HG03469 (cell line): ENCODE results near the gene STOML1.
A peak's percentile ranks its signal among the peaks of the same experiment; 100 is the strongest.

Experiments used
- ATAC-seq: cut with Tn5 transposase; IDR thresholded peaks from one replicate; pipeline ENCODE4 v1.9.1; 2021; ENCODE audit warnings: mild to moderate bottlenecking, moderate library complexity, moderate number of reproducible peaks; ENCODE audit not compliant: unreplicated experiment

STOML1 gene

GRCh38 chr15:74022706-74023470 is 30.8 kb upstream of the STOML1 start:
- no peak for ATAC-seq

DNA sequence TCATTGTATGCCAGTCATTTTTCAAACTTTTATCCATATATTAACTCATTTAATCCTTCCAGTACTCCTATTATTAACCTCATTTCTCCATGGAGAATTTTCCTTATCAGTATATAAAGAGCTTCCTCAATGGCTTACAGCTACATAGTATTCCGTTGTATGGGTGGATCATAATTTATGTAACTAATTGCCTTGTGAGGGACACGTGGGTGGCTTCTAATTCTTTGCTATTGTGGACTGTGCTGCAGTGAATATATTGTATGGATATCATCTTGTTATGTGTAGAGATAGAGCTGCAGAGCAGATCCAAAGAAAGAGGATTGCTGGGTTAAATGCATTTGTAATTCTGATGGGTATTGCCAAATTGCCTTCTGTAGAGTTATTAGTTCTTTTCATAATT is 27.6 kb upstream of the STOML1 start:
- ATAC-seq: no peak

DNA sequence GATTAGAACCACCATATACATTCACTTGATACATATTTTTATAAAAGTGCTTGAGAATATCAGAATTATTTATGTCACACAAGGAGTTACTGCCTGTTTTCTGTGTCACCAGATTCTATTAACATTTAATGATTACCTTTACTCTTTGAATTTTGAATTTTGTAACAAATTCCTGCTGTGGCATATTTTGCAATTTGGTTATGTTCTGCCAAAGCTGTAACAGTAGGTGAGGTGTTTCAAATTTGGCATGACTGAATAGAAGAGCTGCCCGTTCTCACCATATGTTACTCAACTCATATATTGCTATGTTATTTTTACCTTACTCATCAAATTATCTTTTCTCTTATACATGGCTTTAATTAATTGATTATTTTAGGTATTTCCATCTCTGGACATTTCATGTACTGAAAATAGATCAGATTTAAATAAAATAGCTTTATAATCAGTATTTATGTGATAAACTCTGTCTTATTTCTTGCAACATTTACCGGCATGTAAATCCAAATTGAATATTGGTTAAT is 21.3 kb upstream of the STOML1 start:
- no peak for ATAC-seq

DNA sequence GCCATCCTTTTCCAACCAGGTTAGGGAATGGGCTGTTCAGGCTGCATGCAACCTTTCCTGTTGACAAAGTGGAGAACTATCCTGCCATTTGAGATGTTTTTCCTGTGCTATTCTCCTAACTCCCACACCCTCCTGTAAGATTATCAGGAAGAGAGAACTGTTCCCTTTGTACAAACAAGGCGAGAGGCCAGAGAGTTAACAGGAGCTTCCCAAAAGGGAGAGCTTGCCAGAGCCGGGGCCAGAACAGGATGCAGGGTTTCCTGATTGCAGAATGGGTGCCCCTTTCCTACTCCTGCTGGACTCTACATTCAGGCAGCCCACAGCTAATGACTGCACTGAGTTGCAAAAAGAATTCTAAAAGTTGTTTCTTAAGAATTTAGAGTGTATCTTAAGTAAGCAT is 19.5 kb upstream of the STOML1 start:
- no peak for ATAC-seq

GRCh38 chr15:74010929-74011540 is 18.9 kb upstream of the STOML1 start:
- no peak for ATAC-seq

DNA sequence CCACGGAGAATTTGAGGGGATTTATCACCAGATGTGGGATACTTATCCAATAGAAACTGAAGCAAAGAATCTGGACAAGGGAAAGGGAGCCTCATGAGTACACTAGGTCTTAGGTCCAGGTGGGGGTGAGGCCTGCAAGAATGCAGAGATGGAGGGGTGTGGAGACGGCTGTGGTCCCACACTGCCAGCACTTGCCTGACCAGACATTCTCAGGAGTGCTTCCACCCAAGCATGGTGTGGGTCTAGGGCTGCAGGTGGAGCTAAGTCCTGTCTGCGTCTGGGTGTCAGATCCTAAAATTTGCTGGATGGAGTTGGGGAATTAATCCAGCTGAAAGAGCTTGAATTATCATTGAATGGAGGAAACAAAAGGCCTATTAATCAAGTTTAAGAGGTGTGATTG is 16.8 kb upstream of the STOML1 start:
- no peak for ATAC-seq

GRCh38 chr15:74007820-74008371 is 15.8 kb upstream of the STOML1 start:
- ATAC-seq: no peak

- ATAC-seq: no peak
Observed at GRCh38 chr15:74006774-74007639, 14.9 kb upstream of the STOML1 start.

GRCh38 chr15:73997986-73998385 is 5.9 kb upstream of the STOML1 start:
- ATAC-seq: no peak

GRCh38 chr15:73996939-73997338 is 4.8 kb upstream of the STOML1 start:
- ATAC-seq: no peak

DNA sequence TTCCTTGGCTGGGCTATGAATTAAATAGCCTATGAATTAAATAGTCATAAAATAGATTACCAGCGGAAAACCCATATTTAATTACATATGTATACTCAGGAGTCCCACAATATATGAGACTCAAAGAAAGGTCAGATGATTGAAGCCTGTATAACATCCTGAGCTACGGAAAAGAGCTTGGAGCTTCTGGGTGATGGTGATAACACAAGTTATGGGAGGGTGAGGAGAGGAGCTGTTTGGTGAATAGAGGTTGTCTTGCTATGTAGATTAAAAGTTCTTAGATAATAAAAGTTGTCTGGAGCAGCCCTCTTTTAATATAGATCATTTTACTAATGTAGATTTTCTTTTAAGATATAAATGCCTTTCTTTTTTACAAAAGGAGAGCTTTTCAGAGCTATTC is 4.2 kb upstream of the STOML1 start:
- ATAC-seq: no peak

- ATAC-seq: no peak
Observed at GRCh38 chr15:73994912-73995622, 3.0 kb upstream of the STOML1 start.

DNA sequence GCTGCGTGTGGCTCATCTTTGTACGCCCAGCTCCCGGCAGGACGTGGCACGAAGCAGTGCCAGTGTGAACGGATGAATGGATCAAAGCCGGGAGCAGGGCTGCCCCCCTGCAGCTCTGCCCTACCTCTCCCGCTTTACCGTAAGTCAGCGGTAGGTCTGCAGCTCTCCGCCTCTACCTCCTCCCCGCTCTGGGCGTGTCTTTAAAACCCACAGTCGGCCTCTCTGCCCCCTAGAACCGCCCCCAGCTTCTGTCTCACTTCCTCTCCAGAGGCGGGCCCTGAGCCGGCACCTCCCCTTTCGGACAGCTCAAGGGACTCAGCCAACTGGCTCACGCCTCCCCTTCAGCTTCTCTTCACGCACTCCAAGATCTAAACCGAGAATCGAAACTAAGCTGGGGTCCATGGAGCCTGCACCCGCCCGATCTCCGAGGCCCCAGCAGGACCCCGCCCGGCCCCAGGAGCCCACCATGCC is 2.4 kb upstream of the STOML1 start, which contains the start of gene PML:
PML (plus strand) TSS at position 304 of the 471 bp plus-strand sequence; CDS start at position 401, 97 bp downstream.
- peak; percentile 38 for ATAC-seq

DNA sequence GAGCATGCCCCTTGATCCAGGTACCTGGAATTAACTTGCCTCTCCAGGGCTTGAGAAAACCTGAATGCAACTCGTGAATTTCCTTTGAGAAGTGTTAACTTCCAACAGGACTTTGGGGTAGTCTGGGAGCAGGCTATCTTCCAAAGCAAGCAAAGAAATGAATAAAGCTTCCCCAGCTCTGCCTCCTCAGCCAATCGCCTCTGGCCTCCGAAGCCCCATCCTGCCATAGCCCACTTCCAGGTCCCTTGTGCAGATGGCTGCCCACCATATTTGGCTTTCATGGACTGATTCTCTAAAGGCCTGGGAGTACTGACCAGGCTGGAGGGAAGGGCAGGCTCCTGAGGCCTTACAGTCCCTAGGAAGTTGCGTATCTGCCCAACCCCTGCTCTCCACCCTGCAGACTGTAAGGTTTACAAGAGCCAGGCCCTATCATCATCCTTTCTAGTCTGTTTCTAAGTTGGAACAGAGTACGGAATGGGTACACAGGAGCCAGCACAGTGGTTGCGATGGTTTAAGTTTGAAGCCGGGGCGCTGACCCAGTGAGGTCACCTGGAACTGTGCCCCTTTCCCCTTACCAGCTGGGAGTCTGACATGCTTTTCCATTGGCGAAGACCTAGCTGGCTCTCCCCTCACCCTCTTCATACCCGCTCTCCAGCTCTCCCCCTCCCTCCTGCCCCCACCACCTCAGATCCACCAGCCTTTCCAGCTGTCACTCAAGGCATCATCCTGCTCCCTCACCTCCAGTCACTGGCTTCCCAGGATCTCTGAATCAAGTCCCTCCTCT is 1.3 kb upstream of the STOML1 start:
- ATAC-seq: no peak

DNA sequence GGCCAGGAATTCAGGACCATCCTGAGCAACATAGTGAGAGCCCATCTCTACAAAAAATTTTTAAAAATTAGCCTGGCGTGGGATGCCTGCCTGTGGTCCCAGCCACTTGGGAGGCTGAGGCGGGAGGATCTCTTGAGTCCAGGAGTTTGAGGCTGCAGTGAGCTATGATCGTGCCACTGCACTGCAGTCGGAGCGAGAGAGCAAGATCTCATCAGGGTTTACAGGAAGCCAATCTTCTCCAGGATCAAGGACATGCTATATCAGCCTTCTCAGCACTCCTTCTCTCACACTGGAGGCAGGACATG is 451 bp upstream of the STOML1 start:
- ATAC-seq: no peak

DNA sequence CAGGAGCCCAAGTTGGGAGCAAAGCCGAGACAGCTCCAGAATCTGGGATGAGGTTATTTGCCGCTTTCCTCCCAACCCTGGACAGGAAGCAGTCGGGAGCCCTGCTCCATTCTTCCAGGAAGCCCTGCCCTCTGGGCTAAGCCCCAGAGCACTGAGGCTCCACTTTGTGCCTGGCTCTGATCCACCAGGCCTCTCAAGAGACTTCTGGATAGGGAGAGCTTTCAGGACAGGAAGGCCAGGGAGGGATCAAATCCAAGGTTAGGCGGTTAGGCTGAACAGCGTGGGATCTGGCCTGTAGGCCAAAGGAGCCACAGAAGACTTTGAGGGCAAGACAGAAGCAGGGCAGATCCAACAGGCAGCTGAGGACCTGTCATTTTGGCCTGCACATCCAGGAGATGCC is 835 bp downstream of the STOML1 start:
- ATAC-seq: no peak

DNA sequence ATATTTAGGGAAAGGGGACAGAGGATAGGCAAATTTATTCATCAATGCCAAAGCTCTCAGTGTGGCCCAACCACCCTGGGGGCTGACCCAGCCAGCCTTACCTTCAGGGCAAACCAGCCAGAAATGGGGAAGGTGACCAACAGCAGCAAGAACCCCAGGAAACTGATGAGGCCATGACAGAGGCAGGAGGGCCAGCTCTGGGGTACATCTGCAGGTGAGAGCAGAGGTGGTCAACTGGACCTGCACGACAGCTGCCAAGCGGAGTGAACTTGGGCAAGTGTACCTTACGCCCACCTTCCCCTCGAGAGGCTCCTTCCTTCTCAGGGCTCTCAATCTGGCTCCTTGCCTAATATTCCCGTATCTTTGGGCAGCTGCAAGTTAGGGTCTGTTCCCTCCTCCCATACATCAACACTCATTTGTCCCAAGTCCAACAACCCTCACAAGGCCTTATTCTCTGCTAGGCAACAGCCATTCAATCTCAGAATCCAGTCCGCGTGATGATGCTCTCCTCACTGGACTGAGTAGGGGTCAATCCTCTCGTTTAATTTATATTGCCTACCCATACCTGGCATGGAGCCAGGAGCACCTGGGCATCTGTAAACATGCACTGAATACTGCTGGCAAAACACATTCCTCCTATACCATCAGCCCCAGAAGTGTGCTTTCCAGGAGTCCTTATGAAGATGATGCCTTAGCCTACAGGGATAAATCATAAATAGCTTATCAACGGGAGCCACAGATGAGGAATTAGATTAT is 1.7 kb downstream of the STOML1 start:
- no peak for ATAC-seq

DNA sequence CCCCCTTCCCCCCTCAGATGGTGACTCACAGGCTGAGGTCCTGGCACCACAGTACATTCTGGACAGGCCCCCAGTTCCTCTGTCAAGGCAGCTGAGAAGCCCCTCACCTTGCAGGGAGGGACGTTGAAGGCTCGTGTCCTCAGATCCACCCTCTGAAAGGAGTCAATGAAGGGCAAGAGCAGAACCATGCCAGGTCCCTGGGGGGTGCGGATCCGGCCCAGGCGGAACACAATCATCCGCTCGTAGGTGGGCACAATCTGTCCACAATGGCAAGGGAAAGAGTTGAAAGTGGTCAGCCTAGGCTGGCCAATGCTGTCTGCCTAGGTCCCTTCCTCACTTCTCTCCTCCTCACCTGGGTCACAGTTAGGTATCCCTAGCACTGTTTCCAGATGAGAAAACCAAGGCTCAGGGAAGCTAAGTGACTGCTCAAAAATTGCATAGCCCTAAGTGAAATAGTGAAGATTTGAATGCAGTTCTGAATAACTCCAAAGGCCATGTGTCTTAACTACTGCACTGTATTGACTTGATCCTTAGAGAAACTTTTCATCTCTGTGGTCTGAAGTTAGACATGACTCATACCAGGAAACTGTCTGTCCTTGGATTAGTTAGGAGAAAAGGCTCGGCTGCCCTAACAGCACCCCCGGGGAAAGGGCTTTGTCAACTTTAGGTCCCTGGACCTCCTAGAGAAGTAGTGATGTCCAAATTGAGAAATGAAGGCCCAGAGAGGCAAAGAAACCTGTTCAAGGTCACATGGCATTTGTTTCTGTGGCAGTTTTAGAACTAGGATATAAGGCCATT is 2.9 kb downstream of the STOML1 start:
- no peak for ATAC-seq
